ENCODE data around the gene ETF1.

DNA sequence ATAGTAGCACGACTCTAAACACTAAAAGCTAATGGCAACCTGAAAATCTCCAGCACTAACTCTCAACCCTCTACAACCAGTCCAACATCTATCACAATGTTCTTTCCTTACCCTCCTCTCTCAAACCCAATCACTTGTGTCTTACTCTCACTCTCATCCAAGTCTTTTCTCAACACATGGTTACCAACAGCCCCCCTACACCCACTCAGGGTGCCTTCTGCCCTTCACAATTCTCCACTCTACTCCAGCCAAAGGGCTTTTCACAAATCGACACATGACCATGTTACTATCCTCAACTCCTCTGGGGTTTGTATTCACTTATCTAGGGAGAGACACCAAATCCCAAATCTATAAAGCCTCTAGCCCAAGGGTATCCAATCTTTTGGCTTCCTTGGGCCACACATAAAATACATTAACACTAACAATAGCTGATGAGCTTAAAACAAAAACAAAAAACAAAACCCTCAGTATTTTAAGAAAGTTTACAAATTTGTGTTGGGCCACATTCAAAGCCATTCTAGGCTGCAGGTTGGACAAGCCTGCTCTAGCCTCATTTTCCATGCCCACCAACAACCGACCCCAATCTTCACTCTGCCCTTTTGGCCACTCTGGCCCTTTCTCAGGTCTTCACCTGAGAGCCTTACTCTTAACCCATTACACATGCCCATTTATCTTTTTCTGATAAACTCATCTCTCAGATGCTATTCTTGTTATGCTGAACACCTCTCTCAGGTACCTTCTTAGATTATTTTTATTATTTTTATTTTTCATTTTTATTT, 20.5 kb upstream of the ETF1 start:
- TF ChIP-seq, protein P1, sequence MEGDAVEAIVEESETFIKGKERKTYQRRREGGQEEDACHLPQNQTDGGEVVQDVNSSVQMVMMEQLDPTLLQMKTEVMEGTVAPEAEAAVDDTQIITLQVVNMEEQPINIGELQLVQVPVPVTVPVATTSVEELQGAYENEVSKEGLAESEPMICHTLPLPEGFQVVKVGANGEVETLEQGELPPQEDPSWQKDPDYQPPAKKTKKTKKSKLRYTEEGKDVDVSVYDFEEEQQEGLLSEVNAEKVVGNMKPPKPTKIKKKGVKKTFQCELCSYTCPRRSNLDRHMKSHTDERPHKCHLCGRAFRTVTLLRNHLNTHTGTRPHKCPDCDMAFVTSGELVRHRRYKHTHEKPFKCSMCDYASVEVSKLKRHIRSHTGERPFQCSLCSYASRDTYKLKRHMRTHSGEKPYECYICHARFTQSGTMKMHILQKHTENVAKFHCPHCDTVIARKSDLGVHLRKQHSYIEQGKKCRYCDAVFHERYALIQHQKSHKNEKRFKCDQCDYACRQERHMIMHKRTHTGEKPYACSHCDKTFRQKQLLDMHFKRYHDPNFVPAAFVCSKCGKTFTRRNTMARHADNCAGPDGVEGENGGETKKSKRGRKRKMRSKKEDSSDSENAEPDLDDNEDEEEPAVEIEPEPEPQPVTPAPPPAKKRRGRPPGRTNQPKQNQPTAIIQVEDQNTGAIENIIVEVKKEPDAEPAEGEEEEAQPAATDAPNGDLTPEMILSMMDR (IDR thresholded peaks at IDR 0.05; ENCODE audit: insufficient read depth, low read depth, low read length), result no peak
- no peak for TF ChIP-seq EZH2 (IDR thresholded peaks at IDR 0.05; ENCODE audit: insufficient read depth, low read length)

All from astrocyte (in vitro differentiated cells and primary cell).